ENCODE data around the gene RANBP17.
"Not testable (repeated sequence)": the region's sequence is repeated elsewhere in the genome, so short reads cannot be mapped to it uniquely, and the experiment has no call there.

RANBP17 gene

DNA sequence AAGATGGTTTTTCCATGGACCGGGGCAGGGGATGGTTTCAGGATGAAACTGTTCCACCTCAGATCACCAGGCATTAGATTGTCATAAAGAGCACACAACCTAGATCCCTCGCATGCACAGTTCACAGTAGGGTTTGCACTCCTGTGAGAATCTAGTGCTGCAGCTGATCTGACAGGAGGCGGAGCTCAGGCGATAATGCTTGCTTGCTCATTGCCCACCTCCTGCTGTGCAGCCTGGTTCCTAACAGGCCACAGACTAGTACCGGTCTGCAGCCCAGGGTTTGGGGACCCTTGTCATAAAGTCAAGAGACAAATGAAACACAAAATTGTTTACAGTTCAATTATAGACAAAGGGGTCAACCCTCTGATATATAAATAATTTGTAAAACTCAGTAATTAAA lies 101.7 kb downstream of the RANBP17 start:
- DNase-seq (ENCODE audit: extremely low spot score): no peak
- ChIA-PET CTCF (no interaction called here), POLR2A (no interaction called here)
- TF ChIP-seq NFRKB (IDR thresholded peaks at IDR 0.05) (no peak), FOXA1 (IDR thresholded peaks at IDR 0.05) (no peak), CTBP1 (IDR thresholded peaks at IDR 0.05; ENCODE audit: borderline replicate concordance) (no peak), ARNT (IDR thresholded peaks at IDR 0.05) (no peak), L3MBTL2 (conservative IDR thresholded peaks at IDR 0.05) (no peak), SP1 (IDR thresholded peaks at IDR 0.05) (no peak), ELF4 (IDR thresholded peaks at IDR 0.05) (no peak), BHLHE40 (IDR thresholded peaks at IDR 0.05; ENCODE audit: borderline replicate concordance) (no peak), LEF1 (IDR thresholded peaks at IDR 0.05; ENCODE audit: borderline replicate concordance) (no peak), ZNF384 (IDR thresholded peaks at IDR 0.05) (no peak), HDGF (IDR thresholded peaks at IDR 0.05; ENCODE audit: borderline replicate concordance) (no peak)

DNA sequence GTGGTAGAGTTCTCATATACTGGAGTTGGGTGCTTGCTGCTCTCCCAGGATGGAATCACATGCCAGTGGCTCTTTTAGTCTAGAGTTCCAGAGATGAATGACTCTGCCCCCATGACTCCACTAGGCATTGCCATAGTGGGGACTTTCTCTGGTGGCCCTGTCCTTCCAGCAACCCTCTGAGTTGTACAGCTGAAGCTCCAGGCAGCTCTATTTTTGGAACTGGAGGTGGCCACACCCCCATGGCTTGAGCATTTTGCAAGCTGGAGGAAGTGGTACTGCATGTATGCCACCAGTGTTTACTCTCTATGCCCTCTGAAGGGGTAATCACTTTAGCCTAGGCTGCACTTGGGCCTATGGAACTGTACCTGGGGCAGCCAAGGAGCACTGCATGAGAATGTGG lies 112.6 kb downstream of the RANBP17 start:
- no peak for DNase-seq (ENCODE audit: extremely low spot score)
- CTCF ChIA-PET: no interaction called here

GRCh38 chr5:170980261-170980660 lies 118.4 kb downstream of the RANBP17 start:
- POLR2A ChIA-PET; CTCF ChIA-PET; DNase-seq (ENCODE audit: extremely low spot score): not testable (repeated sequence)

More for the DNA sequence above, 112.6 kb downstream of the RANBP17 start:
- TF ChIP-seq BHLHE40 (IDR thresholded peaks at IDR 0.05; ENCODE audit: borderline replicate concordance): no peak
- TF ChIP-seq ZNF384 (IDR thresholded peaks at IDR 0.05): no peak
- TF ChIP-seq ELF4 (IDR thresholded peaks at IDR 0.05): no peak
- TF ChIP-seq FOXM1 (IDR thresholded peaks at IDR 0.05; ENCODE audit: borderline replicate concordance): no peak
- no peak for TF ChIP-seq HDGF (IDR thresholded peaks at IDR 0.05; ENCODE audit: borderline replicate concordance)
- TF ChIP-seq FOXA1 (IDR thresholded peaks at IDR 0.05): no peak
- TF ChIP-seq SP1 (IDR thresholded peaks at IDR 0.05): no peak
- TF ChIP-seq ARNT (IDR thresholded peaks at IDR 0.05): no peak
- TF ChIP-seq SUZ12 (IDR thresholded peaks at IDR 0.05): no peak
- no peak for TF ChIP-seq TARDBP (IDR thresholded peaks at IDR 0.05)
- no peak for TF ChIP-seq NFRKB (IDR thresholded peaks at IDR 0.05)
- TF ChIP-seq PKNOX1 (IDR thresholded peaks at IDR 0.05): no peak
- TF ChIP-seq LEF1 (IDR thresholded peaks at IDR 0.05; ENCODE audit: borderline replicate concordance): no peak
- POLR2A ChIA-PET: no interaction called here

DNA sequence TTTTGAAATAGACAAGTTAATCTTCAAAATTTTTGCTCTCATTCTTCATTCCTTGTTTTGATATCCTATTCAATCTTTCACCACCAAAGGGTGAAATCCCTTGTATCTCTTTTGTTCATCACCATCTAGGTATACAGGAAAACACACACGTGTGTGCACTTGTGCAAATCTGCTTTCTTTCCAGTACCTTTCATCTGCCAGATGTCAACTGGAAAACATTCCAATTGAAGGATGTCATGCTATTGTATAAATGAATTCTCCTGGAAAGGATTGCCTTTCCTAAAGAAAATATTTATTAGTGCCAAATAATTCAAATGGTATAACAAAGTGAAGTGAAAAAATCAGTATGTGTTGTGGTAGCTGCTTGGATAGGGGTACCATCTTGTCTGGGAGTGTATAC lies 123.7 kb downstream of the RANBP17 start:
- POLR2A ChIA-PET: no interaction called here
- no peak for DNase-seq (ENCODE audit: extremely low spot score)
- CTCF ChIA-PET: no interaction called here
- TF ChIP-seq ELF4 (IDR thresholded peaks at IDR 0.05) (no peak), CTBP1 (IDR thresholded peaks at IDR 0.05; ENCODE audit: borderline replicate concordance) (no peak), FOXM1 (IDR thresholded peaks at IDR 0.05; ENCODE audit: borderline replicate concordance) (no peak)

DNA sequence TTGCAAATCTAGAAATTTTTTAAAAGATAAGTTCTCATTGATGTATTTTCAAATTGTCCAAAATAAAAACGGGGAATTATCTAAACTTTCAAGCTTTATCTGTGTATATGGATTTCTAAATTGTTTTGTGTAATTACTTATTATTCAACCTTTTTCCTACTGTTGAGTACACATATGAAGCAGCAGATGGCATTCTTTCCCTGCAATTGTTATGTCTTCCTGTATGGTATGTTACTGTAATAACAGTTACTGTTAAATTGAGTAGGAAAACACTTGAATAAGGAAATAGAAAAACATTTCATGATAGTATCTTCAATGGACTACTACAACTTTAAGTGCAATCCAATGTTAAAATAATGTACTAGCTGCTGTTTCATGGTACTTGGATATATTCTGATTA lies 124.8 kb downstream of the RANBP17 start:
- TF ChIP-seq FOXA1 (IDR thresholded peaks at IDR 0.05): no peak
- TF ChIP-seq ELF4 (IDR thresholded peaks at IDR 0.05): no peak
- TF ChIP-seq FOXM1 (IDR thresholded peaks at IDR 0.05; ENCODE audit: borderline replicate concordance): no peak
- TF ChIP-seq HDGF (IDR thresholded peaks at IDR 0.05; ENCODE audit: borderline replicate concordance): no peak
- TF ChIP-seq BHLHE40 (IDR thresholded peaks at IDR 0.05; ENCODE audit: borderline replicate concordance): no peak
- TF ChIP-seq ARNT (IDR thresholded peaks at IDR 0.05): no peak
- no peak for TF ChIP-seq TARDBP (IDR thresholded peaks at IDR 0.05)
- no peak for TF ChIP-seq SUZ12 (IDR thresholded peaks at IDR 0.05)
- no peak for TF ChIP-seq SP1 (IDR thresholded peaks at IDR 0.05)
- no peak for TF ChIP-seq FOXK2 (IDR thresholded peaks at IDR 0.05)
- no peak for TF ChIP-seq CTBP1 (IDR thresholded peaks at IDR 0.05; ENCODE audit: borderline replicate concordance)
- TF ChIP-seq L3MBTL2 (conservative IDR thresholded peaks at IDR 0.05): no peak
- no peak for TF ChIP-seq NFRKB (IDR thresholded peaks at IDR 0.05)
- TF ChIP-seq LEF1 (IDR thresholded peaks at IDR 0.05; ENCODE audit: borderline replicate concordance): no peak
- CTCF ChIA-PET: no interaction called here
- POLR2A ChIA-PET: no interaction called here
- no peak for DNase-seq (ENCODE audit: extremely low spot score)

- CTCF ChIA-PET: interaction anchor here (1.4 kb wide), 1 partner anchor 349 kb away, joined by 3 read pairs; no protein-coding TSS in a partner anchor
- POLR2A ChIA-PET: no interaction called here
- TF ChIP-seq L3MBTL2 (conservative IDR thresholded peaks at IDR 0.05) (no peak), ELF4 (IDR thresholded peaks at IDR 0.05) (no peak)
- DNase-seq (ENCODE audit: extremely low spot score): no peak
Observed at GRCh38 chr5:170993476-170993875, 131.7 kb downstream of the RANBP17 start.

DNA sequence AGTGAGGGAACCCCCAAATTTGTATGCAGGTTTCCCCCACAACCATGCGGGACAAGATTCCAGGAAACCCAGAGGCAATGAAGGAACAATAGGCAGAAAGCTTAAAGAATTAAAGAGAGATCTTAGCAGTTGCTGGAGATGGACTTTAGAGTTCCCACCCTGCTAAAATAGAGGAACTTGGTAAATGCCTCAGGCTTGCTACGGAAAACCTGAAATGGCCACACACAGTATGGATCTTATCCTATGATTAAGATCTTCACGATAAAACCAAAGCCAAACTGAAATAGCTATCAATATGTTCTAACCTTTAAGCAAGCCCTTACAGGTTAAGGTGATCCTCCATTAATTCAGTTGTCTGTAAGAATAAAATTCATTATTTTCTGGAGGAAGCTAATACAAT lies 148.3 kb downstream of the RANBP17 start:
- ChIA-PET CTCF (no interaction called here), POLR2A (no interaction called here)
- DNase-seq (ENCODE audit: extremely low spot score): no peak
- TF ChIP-seq BHLHE40 (IDR thresholded peaks at IDR 0.05; ENCODE audit: borderline replicate concordance) (no peak), LEF1 (IDR thresholded peaks at IDR 0.05; ENCODE audit: borderline replicate concordance) (no peak), PKNOX1 (IDR thresholded peaks at IDR 0.05) (no peak), NFRKB (IDR thresholded peaks at IDR 0.05) (no peak)

- no peak for DNase-seq (ENCODE audit: extremely low spot score)
- no peak for TF ChIP-seq L3MBTL2 (conservative IDR thresholded peaks at IDR 0.05)
- no peak for TF ChIP-seq TARDBP (IDR thresholded peaks at IDR 0.05)
- POLR2A ChIA-PET: no interaction called here
- CTCF ChIA-PET: no interaction called here
Observed at GRCh38 chr5:171010816-171011215, 149.0 kb downstream of the RANBP17 start.

Data from HEK293T (cell line).